GM20431 (cell line): ENCODE measurements around the gene SLC11A2.
"Not testable (repeated sequence)": the region's sequence is repeated elsewhere in the genome, so short reads cannot be mapped to it uniquely, and the experiment has no call there.

ENCODE experiments used
- in situ Hi-C: fragments of 300-500 bp; cut with MseI, MboI; formaldehyde crosslinking; loops from one replicate; pipeline ENCODE4 v1.15.0; 2020; ENCODE audit warnings: low sequenced_read_pairs; ENCODE audit not compliant: unreplicated experiment

Gene SLC11A2

DNA sequence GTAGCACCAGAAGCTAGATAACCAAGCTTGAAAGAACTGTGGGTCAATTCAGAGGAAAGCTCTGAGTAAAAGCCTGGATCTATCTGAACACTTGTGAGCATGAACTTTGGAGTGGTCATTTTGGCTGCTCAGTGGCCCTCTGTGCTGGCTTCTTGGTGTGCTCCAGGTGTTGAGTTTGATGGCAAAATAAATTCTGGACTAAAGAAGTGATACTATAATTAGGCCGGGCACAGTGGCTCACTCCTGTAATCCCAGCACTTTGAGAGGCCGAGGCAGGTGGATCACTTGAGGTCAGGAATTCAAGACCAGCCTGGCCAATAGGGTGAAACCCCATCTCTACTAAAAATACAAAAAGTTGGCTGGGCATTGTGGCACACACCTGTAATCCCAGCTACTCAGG lies 71.4 kb downstream of the SLC11A2 start:
- in situ Hi-C loops, result not testable (repeated sequence)

DNA sequence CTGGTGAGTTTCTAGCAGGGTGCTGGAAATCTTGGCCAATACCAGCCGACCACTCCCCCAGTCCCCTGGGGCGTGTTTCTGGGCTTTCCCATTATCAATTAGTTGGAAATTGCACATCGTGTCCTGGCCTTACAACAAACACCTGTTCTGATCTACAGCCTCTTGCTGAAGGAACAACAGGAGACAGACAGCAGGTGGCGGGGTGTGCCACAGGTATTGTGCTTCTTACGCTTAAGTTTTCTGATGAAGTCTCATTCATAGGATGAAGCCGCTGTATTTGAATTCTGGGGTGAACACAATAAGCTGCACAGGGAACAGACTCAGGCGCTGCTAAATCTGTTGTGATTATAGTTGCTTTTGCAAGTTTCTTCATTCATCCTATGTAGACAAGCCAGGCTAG lies 73.1 kb downstream of the SLC11A2 start:
- in situ Hi-C loops, result no loop called here

DNA sequence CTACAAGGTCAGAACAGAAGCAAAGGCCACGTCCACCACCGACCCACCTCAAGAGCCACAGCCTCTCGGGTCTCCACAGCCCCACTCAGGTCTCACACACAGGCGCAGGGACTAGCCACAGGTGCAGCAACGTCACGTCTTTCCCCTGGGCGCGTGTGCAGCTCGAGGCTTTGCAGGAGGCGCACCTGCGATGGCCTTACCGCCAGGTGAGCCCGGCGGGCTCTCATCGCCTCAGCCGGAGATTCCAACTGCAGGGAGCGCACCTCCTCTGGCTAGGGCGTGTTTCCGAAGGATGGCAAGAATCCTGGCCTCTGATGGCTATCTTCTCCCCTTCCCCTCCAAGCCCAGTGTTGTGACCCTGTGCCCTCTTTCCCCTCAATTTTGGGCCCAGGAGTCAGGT lies 73.7 kb downstream of the SLC11A2 start, which contains the start of gene HIGD1C:
Gene HIGD1C, plus strand, starts transcription at position 35 of the 400 bp plus-strand sequence. CDS start 1,455 bp downstream, outside the sequence.
- in situ Hi-C loops, result no loop called here

DNA sequence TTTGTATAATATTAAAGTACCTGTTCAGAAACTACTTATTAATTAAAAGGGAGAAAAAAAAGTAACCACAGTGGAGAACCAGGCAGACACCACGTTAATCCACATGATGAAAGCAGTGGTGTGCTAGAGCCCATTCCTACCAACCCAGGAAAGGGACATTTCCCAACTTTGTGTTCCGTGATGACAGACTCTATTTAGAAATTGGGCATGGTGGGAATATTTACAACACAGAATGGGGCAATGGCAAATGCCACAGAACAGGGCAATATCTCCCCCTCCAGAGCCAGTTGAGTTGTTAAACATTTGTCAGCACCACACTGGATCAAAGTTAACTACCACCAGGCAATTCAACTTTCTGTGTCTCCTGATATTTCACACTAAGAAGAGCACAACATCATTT lies 75.1 kb downstream of the SLC11A2 start:
- in situ Hi-C loops, result no loop called here

DNA sequence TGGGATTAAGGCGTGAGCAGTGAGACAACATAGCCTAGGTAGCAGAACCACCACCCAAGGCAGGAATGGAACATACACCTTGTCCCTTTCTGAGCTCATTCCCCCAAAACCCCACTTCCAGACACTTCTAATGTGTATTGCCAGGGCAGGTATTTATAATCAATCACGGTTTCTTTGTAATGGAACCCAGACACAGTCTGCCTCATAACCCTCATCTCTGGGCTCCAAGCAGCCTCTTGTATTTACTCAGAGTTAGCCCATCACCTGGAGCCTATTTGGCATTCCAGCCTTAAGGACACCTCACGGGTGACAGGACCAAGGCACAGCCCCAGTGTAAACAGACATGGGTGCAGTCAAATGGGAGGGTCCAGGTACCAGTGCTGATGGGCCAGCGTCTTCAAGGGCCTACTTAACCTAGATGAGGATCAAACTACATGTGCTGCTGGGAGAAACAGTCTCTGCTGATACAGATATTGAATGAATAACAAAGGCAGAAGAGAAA lies 76.3 kb downstream of the SLC11A2 start:
- in situ Hi-C loops, result no loop called here

DNA sequence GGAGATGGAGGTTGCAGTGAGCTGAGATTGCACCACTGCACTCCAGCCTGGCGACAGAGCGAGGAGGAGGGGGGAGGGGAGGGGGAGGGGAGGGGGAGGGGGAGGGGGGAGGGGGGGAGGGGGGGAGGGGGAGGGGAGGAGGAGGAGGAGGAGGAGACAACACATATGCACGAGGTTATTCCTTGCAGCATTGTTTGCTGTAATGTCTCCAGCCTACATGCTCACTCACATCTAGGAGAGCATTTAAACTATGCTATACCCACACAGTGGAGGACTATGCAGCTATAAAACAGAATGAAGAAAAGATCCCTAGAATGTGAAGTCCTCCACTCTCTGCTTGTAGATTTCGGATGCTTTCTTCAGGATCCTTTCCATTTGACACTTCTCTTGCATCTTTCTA lies 77.4 kb downstream of the SLC11A2 start:
- in situ Hi-C loops, result no loop called here

- in situ Hi-C loops, result no loop called here
Measured at GRCh38 chr12:50947933-50948626, 78.1 kb downstream of the SLC11A2 start.

GRCh38 chr12:50937653-50938052 lies 88.5 kb downstream of the SLC11A2 start:
- in situ Hi-C loops, result no loop called here

GRCh38 chr12:50936821-50937530 lies 89.2 kb downstream of the SLC11A2 start:
- in situ Hi-C loops, result no loop called here

DNA sequence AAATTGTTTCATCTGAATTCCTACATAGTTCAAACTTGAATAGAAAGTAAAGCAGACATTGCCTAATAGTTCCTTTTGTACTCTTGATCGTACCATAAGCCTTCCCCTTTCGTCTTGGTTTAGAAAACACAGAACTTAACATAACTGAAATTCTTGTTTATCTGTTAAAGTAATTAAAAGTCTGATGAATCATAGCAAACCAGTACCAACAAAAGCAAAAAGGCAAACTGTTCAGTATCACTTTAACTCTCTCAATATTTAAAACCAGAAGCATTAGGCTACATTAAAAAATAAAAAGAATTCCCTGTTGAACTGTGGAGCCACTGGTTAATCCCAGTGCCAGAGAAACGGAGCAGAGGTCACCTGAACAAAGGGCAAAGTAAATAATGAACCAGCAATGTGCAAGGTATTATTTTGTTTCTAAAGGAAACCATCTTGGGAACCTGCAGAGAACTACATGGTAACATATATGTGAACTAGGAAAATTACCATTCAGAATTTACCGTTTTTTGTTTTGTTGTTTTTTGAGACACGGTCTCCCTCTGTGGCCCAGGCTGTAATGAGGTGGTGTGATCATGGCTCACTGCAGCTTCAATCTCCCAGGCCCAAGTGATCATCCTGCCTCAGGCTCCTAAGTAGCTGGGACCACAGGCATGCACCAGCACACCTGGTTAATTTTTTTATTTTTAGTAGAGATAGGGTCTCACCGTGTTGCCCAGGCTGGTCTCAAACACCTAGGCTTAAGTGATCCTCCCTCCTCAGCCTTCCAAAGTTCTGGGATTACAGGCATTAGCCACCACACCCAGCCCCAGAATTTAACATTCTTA lies 91.0 kb downstream of the SLC11A2 start:
- in situ Hi-C loops, result no loop called here

GRCh38 chr12:50934371-50934851 lies 91.8 kb downstream of the SLC11A2 start:
- in situ Hi-C loops, result no loop called here

GRCh38 chr12:50933459-50934124 lies 92.6 kb downstream of the SLC11A2 start:
- in situ Hi-C loops, result no loop called here

- in situ Hi-C loops, result no loop called here
Measured at GRCh38 chr12:50932787-50933280, 93.3 kb downstream of the SLC11A2 start.

- in situ Hi-C loops, result not testable (repeated sequence)
Measured at GRCh38 chr12:50930477-50930876, 95.7 kb downstream of the SLC11A2 start.

GRCh38 chr12:50929831-50930230 lies 96.4 kb downstream of the SLC11A2 start:
- in situ Hi-C loops, result no loop called here
